ENCODE results near the gene CDH24. TPM values are rescaled to one million over a fixed set of nuclear protein-coding genes. Genes with fewer than 3 reads are reported as not detected.

CDH24 gene
- total and polyA plus RNA-seq, 2 donors (not counting 3 experiments of a cell fraction or from before 2014, with no cell fraction given): 21.7 to 52.9 TPM

GRCh38 chr14:23070262-23071129 is 13.2 kb upstream of the CDH24 start:
- POLR2A ChIA-PET: interaction anchor here (1.3 to 1.5 kb wide), 2 partner anchors 8 to 13 kb away, joined by 3 to 8 read pairs; no protein-coding TSS in a partner anchor
- H3K9me1 ChIP-seq (replicated peaks; ENCODE audit: control insufficient read depth, extremely low read depth, insufficient read depth, low read length): no peaks in the 10 kb centered on the region
- FAIRE-seq (peak; percentile 18), DNase-seq (ENCODE audit: low read depth, low spot score) (no peak)
- peaks cover 26% of the 10 kb centered on the region for H3K4me1 ChIP-seq (ENCODE audit: control insufficient read depth, extremely low read depth, insufficient read depth, low read length)
- H2AFZ ChIP-seq (ENCODE audit: low read depth, low read length): no peak overlapping the region
- H3K4me2 ChIP-seq (ENCODE audit: insufficient read depth, low read length): peak overlapping the region; percentile 95
- CTCF ChIA-PET: interaction anchor here (1.0 to 3.2 kb wide), 13 partner anchors 8 to 88 kb away, joined by 3 to 21 read pairs (median 6); partner anchors contain the start of genes ACIN1 and C14orf119
- peaks cover 4% of the 10 kb centered on the region for H4K20me1 ChIP-seq (replicated peaks; ENCODE audit: control insufficient read depth, extremely low read depth, insufficient read depth, low read length)
- peak overlapping the region; percentile 49 to 94 (median 88) for H3K4me3 ChIP-seq (replicated peaks in 1 of 3; ENCODE audit: insufficient read depth in 1 of 3, low read depth in 1 of 3, low read length in 3 of 3)
- no peak for TF ChIP-seq GATA2 (IDR thresholded peaks at IDR 0.05; ENCODE audit: insufficient read depth, insufficient read length, low read depth, low read length)
- no peak for TF ChIP-seq JUN (IDR thresholded peaks at IDR 0.05; ENCODE audit: borderline replicate concordance, insufficient read depth, insufficient read length, low read depth)
- no peak for TF ChIP-seq MYC (IDR thresholded peaks at IDR 0.05; ENCODE audit: low read depth, low read length)
- TF ChIP-seq CTCF (IDR thresholded peaks at IDR 0.05; ENCODE audit: extremely low read depth in 1 of 2, insufficient read depth in 1 of 2, low read depth in 1 of 2, low read length in 2 of 2): no peak
- TF ChIP-seq POLR2AphosphoS5 (IDR thresholded peaks at IDR 0.05; ENCODE audit: insufficient read depth, low read depth, low read length): no peak
- peak overlapping the region; percentile 92 for H3K9ac ChIP-seq (replicated peaks; ENCODE audit: extremely low read depth, insufficient read depth, low read length)
- H3K79me2 ChIP-seq (ENCODE audit: control insufficient read depth, insufficient read depth, low read length): peaks cover 52% of the 10 kb centered on the region
- H3K9me3 ChIP-seq (replicated peaks; ENCODE audit: control insufficient read depth, insufficient read depth, low read length): no peaks in the 10 kb centered on the region
- dilution Hi-C loops (cut with MboI; ENCODE audit: extremely low pct_ligation_motif_present, low sequenced_read_pairs) (no loop called here), intact Hi-C loops (cut with micrococcal nuclease) (no loop called here)
- BruUV-seq (replicated peaks): no TSS peak
- no peaks in the 10 kb centered on the region for H3K27me3 ChIP-seq (ENCODE audit: control insufficient read depth in 2 of 2, insufficient read depth in 2 of 2, low read length in 2 of 2)
- H3K27ac ChIP-seq (ENCODE audit: insufficient read depth, low read depth, low read length): peak overlapping the region; percentile 79
- peaks cover 32% of the 10 kb centered on the region in 2 experiments for H3K36me3 ChIP-seq (ENCODE audit: control insufficient read depth in 2 of 2, extremely low read depth in 1 of 2, insufficient read depth in 2 of 2, low read length in 2 of 2)
